GM13977 (cell line): ENCODE results near the gene RELN.

ENCODE experiments used
- DNase-seq: peaks from one replicate; pipeline ENCODE4 v3.0.0; 2012; ENCODE audit warnings: low spot score
- in situ Hi-C: fragments of 300-500 bp; cut with MboI; formaldehyde crosslinking; loops from one replicate; pipeline ENCODE4 v1.12.0; 2022; ENCODE audit warnings: low sequenced_read_pairs, low pct_unique_long_range_greater_than_20kb, mixed read lengths, inconsistent platforms; ENCODE audit not compliant: unreplicated experiment
- TF ChIP-seq, protein P1 (sequence below): IDR thresholded peaks from 2 replicates; pipeline ENCODE4 v1.5.1; 2012; ENCODE audit warnings: mild to moderate bottlenecking, control low read depth; ENCODE audit not compliant: insufficient read depth; ENCODE audit errors: extremely low read depth, missing control alignments

RELN gene

DNA sequence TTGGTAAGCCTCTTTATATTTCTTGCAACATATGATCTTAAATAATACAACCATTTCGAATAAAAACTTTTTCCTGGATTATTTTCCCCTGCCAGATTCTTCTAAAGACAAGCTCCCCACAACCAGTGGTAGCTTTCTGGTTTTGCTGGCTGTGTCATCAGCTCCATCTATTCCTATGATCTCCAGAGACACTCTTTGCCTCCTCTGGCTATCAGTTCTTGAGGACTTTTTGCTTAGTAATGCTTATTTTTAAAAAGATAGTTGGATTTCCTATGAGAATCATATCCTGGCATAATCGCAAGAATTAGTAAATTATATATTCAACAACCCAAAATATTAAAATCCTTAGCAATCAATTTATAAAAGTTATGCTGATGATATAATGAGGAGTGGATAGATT lies 439.7 kb downstream of the RELN start:
- TF ChIP-seq, protein P1, sequence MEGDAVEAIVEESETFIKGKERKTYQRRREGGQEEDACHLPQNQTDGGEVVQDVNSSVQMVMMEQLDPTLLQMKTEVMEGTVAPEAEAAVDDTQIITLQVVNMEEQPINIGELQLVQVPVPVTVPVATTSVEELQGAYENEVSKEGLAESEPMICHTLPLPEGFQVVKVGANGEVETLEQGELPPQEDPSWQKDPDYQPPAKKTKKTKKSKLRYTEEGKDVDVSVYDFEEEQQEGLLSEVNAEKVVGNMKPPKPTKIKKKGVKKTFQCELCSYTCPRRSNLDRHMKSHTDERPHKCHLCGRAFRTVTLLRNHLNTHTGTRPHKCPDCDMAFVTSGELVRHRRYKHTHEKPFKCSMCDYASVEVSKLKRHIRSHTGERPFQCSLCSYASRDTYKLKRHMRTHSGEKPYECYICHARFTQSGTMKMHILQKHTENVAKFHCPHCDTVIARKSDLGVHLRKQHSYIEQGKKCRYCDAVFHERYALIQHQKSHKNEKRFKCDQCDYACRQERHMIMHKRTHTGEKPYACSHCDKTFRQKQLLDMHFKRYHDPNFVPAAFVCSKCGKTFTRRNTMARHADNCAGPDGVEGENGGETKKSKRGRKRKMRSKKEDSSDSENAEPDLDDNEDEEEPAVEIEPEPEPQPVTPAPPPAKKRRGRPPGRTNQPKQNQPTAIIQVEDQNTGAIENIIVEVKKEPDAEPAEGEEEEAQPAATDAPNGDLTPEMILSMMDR, result no peak
- DNase-seq, result no peak
- in situ Hi-C loops, result loop anchor here (25.0 kb wide), 1 partner anchor 613 kb away; no protein-coding TSS in a partner anchor

DNA sequence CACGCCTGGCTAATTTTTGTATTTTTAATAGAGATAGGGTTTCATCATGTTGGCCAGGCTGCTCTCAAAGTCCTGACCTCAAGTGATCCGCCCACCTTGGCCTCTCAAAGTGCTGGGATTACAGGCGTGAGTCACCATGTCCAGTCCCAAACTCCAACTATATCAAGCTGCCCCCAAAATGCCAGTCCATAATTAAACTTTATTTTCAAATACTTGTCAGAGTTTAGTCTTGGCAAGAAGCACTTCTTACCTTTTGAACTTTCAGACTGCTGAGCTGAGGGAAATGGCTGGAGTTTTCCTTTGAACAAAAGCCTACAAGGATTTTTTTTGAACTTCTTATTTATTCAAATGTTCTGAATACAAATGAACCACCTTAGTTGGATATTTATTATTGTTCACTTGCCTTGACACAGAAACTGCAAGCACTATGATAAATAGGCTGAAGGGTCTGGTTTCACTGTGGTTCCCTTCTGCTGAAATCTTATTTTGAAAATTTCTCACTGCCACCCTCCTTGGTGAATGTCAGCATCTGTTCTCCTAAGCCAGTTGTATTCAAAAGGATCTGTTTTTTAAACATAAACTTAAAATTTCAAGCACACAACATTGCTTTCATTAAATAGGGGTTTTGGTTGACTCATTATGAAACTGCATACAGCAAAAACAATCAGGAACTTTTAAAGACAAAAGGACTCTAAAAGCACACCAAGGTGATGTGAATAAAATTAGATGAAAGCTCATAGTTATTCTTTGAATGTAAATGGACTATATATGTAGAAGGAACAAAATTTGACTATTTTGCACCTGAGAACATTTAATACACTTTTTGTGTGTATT lies 441.8 kb downstream of the RELN start:
- no peak for DNase-seq
- TF ChIP-seq, protein P1, result no peak
- in situ Hi-C loops, result no loop called here

DNA sequence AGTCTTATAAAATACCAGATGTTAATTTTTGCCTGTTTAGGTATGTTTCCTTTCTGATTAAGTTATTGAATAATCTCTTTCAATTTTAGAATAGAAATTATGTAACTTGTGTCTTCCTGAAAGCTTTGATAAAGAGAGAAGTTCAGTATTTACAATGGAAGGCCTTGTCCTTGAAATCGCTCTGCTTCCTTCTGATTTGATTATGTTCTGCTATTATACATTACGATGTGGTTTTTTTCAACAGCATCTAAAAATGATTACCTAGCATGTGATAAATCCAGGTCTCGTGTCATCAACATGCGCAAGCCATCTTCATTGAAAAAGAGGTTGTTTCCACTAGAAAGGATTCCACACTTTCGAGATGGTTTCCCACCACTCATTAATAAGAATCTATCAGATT lies 447.0 kb downstream of the RELN start:
- TF ChIP-seq, protein P1, result no peak
- DNase-seq, result no peak
- in situ Hi-C loops, result no loop called here

DNA sequence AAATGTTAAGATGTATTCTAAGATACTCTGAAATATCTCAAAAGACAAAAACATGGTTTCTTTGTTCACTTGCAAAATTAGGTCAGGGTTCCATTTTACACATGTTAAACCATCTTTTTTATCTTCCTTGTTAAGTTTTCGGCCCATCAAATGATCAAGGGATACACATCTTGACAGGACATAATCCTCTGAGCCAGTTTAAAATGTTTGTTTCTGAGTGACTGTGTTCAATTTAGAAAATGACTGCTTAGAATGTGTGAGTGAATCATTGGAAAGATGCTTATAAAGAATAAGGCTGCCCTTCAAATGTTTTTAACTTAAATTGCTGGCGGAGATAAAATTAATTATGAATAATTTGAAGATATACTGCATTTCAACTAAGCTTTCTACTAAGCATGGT lies 447.5 kb downstream of the RELN start:
- DNase-seq, result no peak
- TF ChIP-seq, protein P1, result no peak
- in situ Hi-C loops, result no loop called here

DNA sequence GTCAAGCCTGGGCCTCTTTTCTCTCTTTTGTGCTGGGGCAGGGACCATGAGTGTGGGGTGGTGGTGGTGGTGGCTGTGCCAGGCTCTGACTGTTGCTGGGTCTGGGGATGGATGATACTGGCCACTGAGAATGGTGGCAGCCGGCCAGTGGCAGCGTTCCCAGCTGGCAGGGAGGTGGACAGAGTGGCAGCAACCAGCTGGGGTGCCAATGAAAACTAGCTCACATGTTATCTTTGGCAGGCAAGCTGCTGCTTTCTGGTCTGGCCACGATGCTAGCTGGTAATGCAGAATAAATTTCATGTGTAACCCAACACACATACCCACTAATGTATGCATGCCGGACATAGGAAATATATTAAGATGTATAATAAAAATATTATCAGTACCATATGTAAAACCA lies 448.4 kb downstream of the RELN start:
- in situ Hi-C loops, result no loop called here
- TF ChIP-seq, protein P1, result no peak
- DNase-seq, result no peak

DNA sequence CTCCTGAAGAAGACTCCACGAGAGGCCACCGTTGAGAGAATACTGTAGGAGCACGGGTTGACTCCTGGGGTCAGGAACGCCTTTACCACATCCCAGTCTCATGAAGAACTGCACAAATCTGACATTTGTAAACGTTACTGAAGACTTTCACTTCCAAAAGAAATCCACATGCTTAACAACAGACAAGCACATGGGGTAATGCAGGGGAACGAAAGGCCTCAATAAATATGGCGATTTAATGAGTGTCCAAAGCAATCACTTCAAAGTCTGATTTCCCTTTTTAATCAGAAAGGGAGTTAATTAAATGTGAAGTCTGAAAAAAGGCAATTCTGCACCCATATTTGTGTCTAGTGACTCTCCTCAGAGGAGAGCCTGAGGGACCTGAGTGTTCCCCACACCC lies 449.1 kb downstream of the RELN start:
- TF ChIP-seq, protein P1, result no peak
- DNase-seq, result no peak
- in situ Hi-C loops, result no loop called here
